NCI-H2029 (cell line): ENCODE measurements around the gene PHACTR1.

Source experiments
- DNase-seq: peaks from one replicate; lab custom pipeline; 2025; lab: John Stamatoyannopoulos, UW

PHACTR1 gene

DNA sequence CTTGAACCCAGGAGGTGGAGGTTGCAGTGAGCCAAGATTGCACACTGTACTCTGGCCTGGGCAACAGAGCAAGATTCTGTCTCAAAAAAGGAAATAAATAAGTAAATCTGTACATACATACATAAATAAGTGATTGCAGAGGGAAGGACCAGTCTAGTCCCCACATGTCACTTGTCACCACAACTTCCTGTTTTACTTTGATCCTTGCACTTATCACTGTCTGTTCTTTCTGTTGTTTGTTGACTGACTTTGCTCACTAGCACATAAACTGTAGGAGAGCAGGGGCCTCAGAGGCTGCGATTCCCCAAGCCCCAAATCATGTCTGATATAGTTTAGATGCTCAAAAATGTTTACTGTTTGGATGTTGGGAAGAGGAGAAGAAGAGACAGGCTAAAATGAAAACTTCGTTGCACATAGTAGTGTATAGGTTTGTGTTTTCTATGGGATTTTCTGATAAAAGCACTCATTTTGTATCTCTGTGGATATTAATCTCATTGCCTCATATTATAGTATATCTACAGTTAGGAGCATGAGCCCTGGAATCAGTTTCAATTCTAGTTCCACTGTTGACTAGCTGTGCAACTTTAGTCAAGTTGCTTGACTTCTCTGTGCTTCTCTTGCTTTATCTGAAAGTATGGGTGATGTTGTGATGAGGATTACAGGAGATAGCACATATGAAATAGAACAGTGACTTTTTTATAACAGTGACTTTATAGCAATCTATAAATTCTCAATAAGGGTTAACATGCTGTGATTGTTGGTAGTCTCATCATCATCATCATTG lies 446.8 kb downstream of the PHACTR1 start:
- DNase-seq: no peak

DNA sequence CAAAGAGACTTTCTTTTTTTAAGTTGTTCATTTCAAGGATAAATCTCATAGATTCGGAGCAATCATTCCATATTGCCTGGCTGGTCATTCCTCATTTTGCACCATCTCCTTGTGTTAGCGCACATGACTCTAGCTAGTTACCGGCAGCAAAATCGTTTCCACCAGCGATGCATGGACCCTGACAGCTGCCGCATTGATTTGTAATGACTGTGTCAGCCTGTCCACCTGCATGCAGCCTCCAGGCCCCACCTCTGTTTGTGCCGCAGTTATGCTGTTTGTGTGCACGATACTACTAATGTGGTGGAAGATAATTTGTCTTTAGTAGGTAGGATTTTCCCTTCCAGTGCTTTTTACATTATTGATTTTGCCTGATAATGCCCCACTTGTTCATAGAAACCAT lies 447.7 kb downstream of the PHACTR1 start:
- DNase-seq: no peak

DNA sequence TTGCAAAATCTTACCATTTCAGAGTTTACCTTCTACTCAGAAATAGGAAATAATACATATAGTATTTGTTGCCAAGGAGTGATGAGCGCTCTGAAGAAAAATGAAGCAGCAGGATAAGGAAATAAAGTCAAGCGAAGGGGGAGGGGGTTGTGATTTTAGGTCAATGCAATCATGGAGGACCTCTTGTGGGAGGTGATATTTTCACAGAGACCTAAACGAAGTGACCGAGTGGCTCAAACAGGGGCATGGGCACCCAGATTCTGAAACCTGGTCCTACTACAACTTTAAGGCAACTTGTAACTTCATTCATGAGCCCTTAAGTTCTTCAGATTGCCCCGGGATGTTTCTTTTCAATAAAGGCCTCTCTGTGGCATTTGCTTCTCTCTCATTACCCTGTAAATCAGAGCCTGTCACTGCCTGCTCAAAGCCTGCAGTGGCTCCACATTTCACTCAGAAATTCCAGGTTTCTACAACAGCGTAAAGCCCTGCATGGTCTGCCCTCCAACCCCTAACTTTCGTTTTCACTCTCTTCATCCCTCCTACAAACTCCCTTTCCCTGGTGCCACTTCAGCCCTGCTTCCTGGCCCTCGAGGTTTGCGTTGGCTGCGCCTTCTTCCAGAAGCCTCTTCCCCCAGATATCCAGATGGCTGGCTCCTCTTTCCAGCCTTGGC lies 449.1 kb downstream of the PHACTR1 start:
- DNase-seq: no peak

DNA sequence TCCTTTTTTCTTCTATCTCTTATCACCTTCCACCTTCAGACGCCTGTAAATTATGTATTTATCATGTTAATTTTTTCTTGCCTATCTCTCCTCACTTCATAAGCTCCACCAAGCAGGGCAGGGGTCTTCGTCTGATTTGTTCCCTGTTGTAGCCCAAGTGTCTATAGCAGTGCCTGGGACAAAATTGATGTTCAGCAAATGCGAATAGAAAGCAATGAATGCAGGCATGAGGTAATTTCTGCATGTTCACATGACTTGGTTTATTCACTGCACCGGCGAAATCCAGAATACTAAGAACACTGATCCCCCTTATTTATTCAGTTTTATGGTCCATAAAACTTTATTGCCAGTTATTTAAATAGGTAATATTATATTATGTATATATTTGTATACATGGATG lies 449.7 kb downstream of the PHACTR1 start:
- DNase-seq: no peak

DNA sequence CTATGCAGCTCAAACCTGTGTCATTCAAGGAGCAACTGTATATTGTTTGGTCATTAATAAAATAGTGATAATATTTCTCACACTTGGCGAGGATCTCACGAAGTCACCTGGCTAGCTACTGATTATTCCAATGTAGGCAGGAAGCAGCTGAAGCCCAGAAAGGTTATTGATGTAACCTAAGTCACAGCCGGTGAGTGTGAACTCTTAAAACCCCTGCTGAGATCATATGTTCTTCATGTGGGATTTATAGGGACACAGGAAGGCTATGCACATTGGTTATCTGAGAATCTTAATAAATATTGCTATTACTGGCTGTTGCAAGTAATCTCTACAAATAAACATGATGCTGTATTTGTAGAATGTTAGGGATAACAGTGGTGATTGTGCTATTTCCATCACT lies 450.3 kb downstream of the PHACTR1 start:
- DNase-seq: no peak

DNA sequence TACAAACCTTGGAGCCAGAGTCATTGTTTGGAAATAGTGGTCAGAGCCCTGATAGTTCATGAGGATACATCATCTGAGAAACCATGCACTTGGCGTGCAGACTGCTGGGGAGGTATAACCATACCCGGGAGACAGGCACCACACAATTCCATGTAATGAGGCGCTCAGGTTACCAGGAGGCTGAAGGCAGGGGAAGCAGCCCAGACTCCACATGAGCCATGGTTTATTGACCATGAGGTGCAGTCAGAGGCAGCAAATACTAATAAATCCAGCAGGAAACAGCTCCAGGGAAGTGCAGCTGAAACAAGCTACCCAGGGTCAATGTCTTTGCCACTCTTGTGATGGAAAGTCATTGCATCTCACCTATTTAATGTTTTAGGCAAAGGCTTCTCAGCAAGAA lies 455.7 kb downstream of the PHACTR1 start:
- no peak for DNase-seq

DNA sequence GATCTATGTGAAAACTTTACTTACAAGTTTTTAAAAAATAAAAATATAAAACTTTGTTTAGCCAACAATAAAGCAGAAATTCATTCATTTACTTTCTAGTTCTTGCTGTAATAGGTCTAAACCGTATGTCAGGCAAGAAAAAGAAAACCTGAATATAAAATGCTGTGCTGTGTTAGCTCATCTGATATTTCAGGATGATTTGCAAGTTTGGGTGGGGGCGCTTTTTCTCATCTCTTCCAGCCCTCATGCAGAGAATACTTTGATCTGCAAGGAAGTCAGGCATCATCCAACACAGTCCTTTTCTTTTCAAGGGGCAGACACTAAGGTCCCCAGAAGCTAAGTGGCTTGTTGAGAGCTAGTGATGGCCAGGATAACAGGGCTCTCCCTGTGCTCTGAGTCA lies 458.5 kb downstream of the PHACTR1 start:
- no peak for DNase-seq

DNA sequence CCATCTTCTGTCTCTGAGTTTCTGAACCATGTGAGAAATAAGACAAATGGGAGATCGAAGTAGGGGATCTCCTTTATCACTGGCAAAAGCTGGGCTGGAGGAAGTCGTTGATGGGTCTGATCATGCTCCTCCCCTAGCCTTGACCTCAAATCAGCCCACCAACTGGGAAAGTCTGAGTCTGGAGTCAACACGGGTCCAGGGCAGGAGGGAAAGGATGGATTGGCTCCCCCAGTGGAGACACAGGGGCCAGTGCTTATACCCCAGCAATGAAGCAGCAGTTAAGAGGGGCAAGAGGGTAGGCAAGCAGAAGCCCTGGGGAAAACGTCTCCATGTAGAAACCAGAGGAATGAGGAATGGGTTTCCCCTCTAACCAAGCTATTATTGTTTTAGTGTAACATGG lies 459.2 kb downstream of the PHACTR1 start:
- DNase-seq: no peak

DNA sequence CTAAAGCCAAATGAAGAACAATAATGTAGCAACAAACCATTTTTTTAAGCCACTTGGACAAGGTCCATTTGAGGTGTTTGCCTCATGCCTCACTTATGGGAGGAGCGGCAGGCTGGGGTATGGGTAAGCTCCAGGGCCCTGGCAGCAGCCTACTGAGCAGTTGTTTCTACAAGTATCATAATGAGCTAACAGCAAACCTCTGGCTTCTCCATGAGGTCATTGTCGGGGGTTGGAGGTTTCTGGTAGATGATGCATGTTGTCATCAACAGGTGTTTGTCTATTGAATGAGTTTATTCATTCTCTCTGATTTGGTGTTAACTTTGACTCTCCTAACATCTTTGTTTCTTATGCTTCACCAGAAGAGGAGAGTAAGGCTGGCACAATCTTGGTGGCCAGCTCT lies 461.1 kb downstream of the PHACTR1 start:
- peak; percentile 54 for DNase-seq

DNA sequence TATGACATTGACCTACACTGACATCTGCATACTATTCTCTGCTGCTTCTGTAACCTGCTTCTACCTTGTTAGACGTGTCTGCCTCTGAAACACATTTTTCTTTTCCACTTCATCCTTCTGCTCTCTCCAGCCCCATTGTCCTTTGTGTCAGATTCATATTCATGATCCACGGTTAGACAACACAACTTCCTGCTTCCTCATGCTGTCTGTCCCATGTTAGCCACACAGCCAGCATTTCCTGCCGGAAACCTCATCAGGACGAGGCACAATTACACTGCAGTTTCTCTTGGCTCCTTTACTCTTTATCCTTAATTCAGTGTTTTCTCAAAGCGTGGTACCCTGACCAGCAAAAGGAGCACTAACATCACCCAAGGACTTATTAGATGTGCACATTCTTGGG lies 461.5 kb downstream of the PHACTR1 start:
- DNase-seq: peak; percentile 8

DNA sequence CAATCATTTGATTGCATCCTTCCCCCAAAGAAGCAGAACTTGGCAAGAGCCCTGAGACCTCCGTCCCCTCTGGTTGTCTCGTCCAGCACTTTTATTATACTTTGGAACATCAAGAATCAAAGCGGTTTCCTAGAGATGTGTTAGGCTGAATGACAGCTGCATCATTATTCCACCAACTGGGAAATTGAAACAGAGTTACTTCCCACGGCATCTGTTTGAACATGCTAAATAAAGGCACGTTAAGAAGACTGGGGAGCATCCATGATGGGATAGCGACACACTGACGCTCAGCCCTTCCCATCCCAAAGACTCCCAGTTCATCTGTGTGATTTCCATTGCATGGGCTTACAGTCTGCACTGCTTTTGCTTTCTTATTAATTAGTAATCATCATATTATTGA lies 464.0 kb downstream of the PHACTR1 start:
- DNase-seq: no peak

DNA sequence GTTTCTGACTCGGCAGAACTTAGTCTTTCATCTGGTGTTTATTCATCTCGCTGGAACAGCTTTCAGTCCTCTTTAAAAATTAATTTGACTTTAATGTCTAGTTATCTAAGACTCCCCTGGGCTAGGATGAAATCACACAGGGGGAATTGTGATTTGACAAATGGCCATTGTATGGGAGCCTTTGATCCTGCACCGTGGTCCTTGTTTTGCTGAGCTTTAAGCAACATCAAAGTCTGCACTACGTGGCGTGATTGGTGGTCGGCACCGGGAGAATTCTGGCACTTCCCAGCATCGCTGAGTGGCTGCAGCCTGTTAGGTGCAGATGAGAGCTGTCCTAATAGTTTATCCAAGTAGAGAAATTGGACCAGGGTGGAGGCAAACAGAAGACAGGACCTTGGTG lies 464.8 kb downstream of the PHACTR1 start:
- DNase-seq: no peak

DNA sequence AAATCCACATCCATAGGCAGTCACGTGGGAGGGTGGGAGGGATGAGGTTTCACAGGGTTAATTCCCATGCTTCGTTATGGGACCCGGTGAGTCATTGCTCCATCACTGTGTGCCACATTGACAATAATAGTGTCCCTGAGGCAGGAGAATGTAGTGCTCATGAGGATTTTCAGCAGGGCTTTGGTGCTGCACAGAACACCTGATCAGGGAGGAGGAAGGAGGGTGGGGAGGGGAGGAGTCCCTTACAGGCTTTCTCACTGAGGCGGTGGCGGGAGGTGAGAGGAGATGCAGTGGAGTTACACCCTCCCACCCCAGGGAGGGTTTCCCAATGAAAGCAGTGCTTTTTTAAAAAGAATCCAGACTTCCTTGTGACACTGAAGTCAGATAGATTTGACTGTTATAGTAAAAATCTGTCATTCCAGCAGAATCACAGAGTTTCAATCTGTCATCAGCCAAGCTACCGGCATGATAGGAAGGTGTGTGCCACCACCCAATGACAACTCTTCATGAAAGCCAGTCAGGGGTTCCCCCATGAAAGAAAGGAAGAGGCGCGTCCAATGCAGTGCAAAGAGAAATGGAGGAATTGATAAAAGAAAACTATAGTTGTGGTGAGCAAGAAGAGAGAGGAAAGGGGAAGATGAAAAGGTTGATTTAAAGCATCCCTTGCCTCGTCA lies 467.0 kb downstream of the PHACTR1 start:
- no peak for DNase-seq

DNA sequence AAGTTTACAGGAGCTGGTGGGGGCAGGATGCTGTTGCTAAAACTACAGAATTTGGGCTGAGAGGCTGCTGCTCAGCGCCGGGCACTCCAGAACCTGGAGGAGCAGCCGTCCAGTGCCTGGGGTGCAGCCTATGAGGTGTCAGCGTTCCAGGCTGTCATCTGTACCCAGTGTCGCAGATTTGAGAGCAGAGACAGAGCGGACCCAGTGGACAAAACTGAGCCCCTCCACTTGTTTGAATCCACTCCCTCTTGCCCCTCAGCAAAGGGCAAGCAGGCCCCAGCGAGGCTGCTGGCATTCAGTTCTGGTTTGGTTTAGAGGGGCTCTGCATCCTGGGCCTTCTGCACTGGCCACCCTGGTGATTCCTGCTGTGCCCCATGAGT lies 467.5 kb downstream of the PHACTR1 start:
- DNase-seq: no peak

DNA sequence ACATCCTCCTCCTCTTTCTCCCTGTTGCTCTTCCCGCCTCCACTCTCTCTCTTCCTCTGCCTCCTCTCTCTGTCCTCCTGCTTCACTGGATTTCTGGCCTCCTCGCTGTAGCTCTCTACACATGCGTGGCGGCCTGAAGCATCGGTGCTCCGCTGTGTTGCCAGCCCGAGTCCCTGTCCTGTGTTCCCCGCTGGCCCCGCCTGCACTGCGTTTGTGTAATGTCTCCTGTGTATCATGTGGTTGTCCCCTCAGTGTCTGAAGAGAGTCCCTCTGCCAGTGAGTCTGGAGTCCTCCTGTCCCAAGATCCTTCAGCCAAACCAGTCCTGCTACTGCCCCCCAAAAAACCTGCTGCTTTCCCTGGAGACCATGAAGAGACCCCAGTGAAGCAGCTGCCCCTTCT lies 468.0 kb downstream of the PHACTR1 start:
- DNase-seq: no peak

DNA sequence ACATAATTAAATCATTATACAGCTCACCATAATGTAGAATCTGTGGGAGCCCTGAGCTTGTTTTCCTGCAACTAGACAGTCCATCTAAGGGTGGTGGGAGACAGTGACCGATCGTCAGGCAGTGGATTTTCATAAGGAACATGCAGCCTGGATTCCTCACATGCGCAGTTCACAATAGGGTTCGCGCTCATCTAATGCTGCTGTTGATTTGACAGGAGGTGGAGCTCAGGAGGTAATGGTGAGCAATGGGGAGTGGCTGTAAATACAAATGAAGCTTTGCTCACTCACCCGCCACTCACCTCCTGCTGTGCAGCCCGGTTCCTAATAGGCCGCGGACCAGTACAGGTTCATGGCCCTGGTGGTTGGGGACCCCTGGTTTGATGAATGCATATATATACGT lies 470.3 kb downstream of the PHACTR1 start:
- DNase-seq: no peak

DNA sequence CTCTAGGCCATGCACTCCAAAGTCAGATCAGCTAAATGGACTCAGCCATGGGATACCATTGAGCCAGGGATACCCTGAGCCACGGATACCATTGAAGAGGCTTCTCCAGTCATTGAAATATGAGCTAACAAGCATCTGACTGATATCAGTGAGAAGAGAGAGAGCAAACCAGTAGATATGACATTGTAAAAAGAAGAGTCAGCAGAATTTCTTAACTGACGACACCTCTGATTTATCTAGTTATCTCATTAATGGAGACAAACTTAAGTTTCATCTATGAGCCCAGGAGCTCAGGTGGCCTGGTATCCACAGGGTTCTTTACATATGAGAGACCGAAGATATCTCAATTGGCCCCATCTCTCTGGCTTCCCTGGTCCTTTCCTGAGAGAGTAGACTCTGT lies 471.1 kb downstream of the PHACTR1 start:
- no peak for DNase-seq

DNA sequence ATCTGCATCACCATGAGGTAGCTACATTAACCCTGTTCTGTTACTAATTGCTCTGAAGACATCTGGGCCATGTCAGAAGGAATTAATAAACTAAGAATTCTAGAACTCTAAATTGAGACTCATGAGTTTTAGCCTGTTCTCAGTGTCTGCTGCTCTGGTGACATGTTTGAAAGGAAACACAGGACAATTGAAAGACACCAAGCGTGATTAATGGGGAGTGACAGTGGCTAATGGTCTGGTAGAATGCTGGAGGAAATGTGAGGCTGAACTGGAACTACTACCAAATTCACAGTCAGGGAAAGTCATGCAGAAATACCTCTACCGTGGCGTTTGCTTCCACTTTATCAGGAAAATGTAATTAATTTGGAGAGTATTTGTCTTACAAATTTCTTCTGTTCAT lies 471.7 kb downstream of the PHACTR1 start:
- DNase-seq: no peak

DNA sequence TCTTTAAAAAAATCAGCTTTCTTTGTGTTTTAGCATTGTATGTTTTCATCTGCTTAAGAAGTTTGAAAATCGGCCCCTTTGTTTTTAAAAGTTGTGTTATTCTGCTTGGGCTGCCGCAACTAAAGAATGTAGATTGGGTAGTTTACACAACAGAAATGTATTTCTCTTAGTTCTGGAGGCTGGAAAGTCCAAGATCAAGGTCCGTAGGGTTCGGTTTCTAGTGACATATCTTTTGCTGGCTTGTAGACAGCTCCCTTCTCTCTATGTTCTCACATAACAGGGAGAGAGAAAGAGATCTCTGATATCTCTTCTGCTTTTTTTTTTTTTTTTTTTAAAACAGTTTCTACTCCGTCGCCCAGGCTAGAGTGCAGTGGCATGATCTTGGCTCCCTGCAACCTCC lies 473.1 kb downstream of the PHACTR1 start:
- DNase-seq: no peak

DNA sequence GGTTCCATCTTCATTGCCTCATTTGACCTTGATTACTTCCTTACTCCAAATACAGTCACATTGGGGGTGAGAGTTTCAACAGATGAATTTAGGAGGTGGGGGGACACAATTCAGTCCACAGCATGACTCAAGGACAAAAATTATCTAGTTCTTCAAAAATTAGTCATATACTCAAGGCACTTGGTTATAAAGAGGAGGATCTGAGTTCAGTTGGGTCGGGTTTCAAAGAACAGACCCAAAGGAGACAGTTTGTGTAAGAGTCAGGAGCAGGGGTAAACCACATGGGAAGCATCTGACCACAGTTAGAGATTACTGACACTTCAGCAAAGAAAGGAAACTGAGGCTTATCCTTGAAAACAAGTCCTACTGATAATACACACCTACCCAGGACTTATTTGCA lies 473.8 kb downstream of the PHACTR1 start:
- no peak for DNase-seq

DNA sequence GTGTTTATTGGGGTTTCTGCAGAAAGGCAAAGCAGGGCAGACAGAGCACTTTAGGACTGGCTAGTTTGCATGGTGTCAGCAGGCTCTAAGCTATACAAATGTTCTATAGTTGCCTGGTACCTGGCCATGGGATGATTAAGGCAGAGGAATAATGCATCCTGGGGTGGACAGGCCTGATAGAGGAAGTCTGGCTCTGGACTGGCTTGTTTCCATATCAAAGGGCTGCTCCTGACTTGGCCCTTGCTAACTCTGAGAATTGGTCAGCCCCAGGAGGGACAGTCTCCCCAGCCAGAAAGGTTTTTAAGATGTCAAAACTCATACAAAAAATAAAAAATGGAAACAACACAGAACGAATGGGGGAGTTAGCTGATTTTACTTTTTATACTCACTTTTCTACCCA lies 474.9 kb downstream of the PHACTR1 start:
- DNase-seq: no peak

DNA sequence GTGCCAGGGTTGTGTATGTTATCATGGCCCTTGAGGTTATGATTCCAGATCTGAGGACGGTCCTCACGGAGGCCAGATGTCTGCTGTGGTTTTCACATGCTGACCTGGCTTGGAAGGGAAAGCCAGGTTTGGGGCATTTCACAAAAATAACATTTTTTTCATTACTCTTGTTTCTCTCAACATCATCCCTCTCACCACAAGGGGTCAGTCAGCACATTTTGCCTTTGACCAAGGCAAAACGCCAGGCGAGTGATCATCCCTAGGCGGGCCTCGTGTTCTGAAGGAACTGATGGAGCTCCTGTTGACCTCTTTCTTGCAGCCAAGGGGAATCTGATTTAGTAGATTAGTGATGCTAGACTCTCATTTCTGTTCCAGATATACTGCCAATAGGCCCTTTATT lies 478.3 kb downstream of the PHACTR1 start:
- DNase-seq: no peak

DNA sequence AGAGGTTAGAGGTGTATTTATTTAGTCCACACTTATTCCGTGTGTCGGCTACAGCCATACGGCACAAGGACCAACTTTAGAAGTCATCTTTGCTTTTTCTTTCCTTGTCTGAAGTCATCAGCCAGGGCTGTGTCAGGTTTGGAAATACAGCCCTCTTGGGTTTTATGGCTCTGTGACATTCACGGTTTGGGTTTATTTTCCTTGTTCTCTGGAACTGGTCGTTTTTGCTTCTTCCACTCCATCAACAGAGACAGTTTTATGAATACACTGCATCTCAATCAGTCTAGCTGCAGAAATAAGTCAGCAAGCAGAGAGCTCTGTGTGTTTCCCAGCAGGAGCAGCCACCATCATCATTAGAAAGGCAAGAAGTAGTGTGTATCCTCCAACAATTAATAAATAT lies 479.2 kb downstream of the PHACTR1 start:
- DNase-seq: no peak
